SK-N-SH (cell line): ENCODE measurements around the gene LEPR. TPM values are rescaled to one million over a fixed set of nuclear protein-coding genes. Genes with fewer than 3 reads are reported as not detected.

Experiments
- CTCF ChIA-PET: fragments of 300-600, 350-600 bp; formaldehyde crosslinking; extraction: SDS; loops from one replicate; lab custom pipeline; 2021; lab: Yijun Ruan, JAX
- POLR2A ChIA-PET: fragments of 350-600 bp; sonication (Branson Sonifier 250); formaldehyde crosslinking; extraction: SDS; loops from one replicate; lab custom pipeline; 2020; ENCODE audit warnings: antibody characterized with exemption, inconsistent platforms; lab: Yijun Ruan, JAX
- DNase-seq: peaks from one replicate; pipeline ENCODE4 v3.0.0; 2012
- H2AFZ ChIP-seq: fragments of 200-600 bp; sonication (generic); 2 replicates; pipeline ENCODE4 v1.8.1; 2016; ENCODE audit warnings: antibody characterized with exemption, mild to moderate bottlenecking, low read depth
- H3F3A ChIP-seq: fragments of 200-600 bp; sonication (generic); replicated peaks from 2 replicates; pipeline ENCODE3; 2016; ENCODE audit warnings: antibody characterized with exemption, mild to moderate bottlenecking; ENCODE audit not compliant: insufficient read depth
- H3K27ac ChIP-seq, 2 experiments: fragments of 200-500 bp in 1 of 2; fragments of 200-600 bp in 1 of 2; sonication (Bioruptor generic) in 1 of 2; sonication (generic), shearing (Covaris generic) in 1 of 2; 2 replicates each; pipeline versions ENCODE4 v1.5.1 to v1.6.1; 2014 to 2016; ENCODE audit warnings: low read depth in 2 of 2, inconsistent platforms in 1 of 2, low read length in 1 of 2, mild to moderate bottlenecking in 1 of 2, mixed read lengths in 1 of 2
- H3K27me3 ChIP-seq: fragments of 200-600 bp; sonication (generic), shearing (Covaris generic); 2 replicates; pipeline ENCODE4 v1.6.1; 2016; ENCODE audit warnings: mixed run types; ENCODE audit not compliant: insufficient read depth
- H3K36me3 ChIP-seq, 2 experiments: fragments of 200-500 bp in 1 of 2; fragments of 200-600 bp in 1 of 2; sonication (Bioruptor generic) in 1 of 2; sonication (generic) in 1 of 2; replicated peaks in 1 of 2; 2 replicates each; pipeline versions ENCODE3 to v1.5.1; 2014 to 2016; ENCODE audit warnings: low read length in 1 of 2, mild to moderate bottlenecking in 1 of 2; ENCODE audit not compliant: insufficient read depth in 2 of 2, control insufficient read depth in 1 of 2
- H3K4me1 ChIP-seq, 2 experiments: fragments of 200-500 bp in 1 of 2; fragments of 200-600 bp in 1 of 2; sonication (Bioruptor generic) in 1 of 2; sonication (generic), shearing (Covaris generic) in 1 of 2; 2 replicates each; pipeline versions ENCODE4 v1.5.1 to v1.6.1; 2014 to 2016; ENCODE audit warnings: low read depth in 1 of 2, low read length in 1 of 2, mixed run types in 1 of 2; ENCODE audit not compliant: insufficient read depth in 2 of 2, control insufficient read depth in 1 of 2
- H3K4me2 ChIP-seq: fragments of 200-600 bp; sonication (generic), shearing (Covaris generic); 2 replicates; pipeline ENCODE4 v1.6.1; 2017; ENCODE audit warnings: mixed run types
- H3K4me3 ChIP-seq, 2 experiments: fragments of 200-500 bp in 1 of 2; fragments of 200-600 bp in 1 of 2; sonication (Bioruptor generic) in 1 of 2; sonication (generic), shearing (Covaris generic) in 1 of 2; 2 replicates each; pipeline versions ENCODE4 v1.5.1 to v1.8.1; 2014 to 2016; ENCODE audit warnings: low read depth in 2 of 2, inconsistent platforms in 1 of 2, low read length in 1 of 2, mild to moderate bottlenecking in 1 of 2, mixed read lengths in 1 of 2, moderate library complexity in 1 of 2
- H3K79me2 ChIP-seq: fragments of 200-600 bp; sonication (generic); 2 replicates; pipeline ENCODE4 v1.8.1; 2017; ENCODE audit warnings: mild to moderate bottlenecking; ENCODE audit not compliant: insufficient read depth
- H3K9ac ChIP-seq: fragments of 200-600 bp; sonication (generic); 2 replicates; pipeline ENCODE4 v1.6.1; 2017; ENCODE audit warnings: mixed run types
- H3K9me2 ChIP-seq: fragments of 200-600 bp; sonication (generic); 2 replicates; pipeline ENCODE4 v1.6.1; 2017; ENCODE audit warnings: mixed run types
- H3K9me3 ChIP-seq: fragments of 200-600 bp; sonication (generic); 2 replicates; pipeline ENCODE4 v1.6.1; 2017; ENCODE audit warnings: mixed run types, mild to moderate bottlenecking, moderate library complexity
- H4K20me1 ChIP-seq: fragments of 200-600 bp; sonication (generic); 2 replicates; pipeline ENCODE4 v1.6.1; 2017; ENCODE audit warnings: mild to moderate bottlenecking, mixed run types; ENCODE audit not compliant: insufficient read depth
- CHD2 ChIP-seq: fragments of 150-350 bp; IDR thresholded peaks from 2 replicates; pipeline ENCODE4 v1.6.1; 2018; ENCODE audit warnings: low read length; ENCODE audit not compliant: partially characterized antibody
- CTCF ChIP-seq: fragments of 200-600 bp; sonication (generic); IDR thresholded peaks from 2 replicates; pipeline ENCODE4 v1.6.1; 2017; ENCODE audit warnings: antibody characterized with exemption, mild to moderate bottlenecking, moderate library complexity
- FOXJ3 ChIP-seq: sonication (generic); formaldehyde crosslinking; IDR thresholded peaks from 2 replicates; pipeline ENCODE4 v1.5.1; 2020; ENCODE audit warnings: mild to moderate bottlenecking, missing genetic modification reagents
- FOXM1 ChIP-seq: IDR thresholded peaks from 2 replicates; pipeline ENCODE4 v1.4.0; 2012; ENCODE audit warnings: low read depth, mild to moderate bottlenecking
- GABPA ChIP-seq: IDR thresholded peaks from 2 replicates; pipeline ENCODE4 v1.4.0; 2012; ENCODE audit warnings: low read depth, mild to moderate bottlenecking
- GATA2 ChIP-seq: sonication (generic); formaldehyde crosslinking; IDR thresholded peaks from 2 replicates; pipeline ENCODE4 v1.5.0; 2020; ENCODE audit warnings: mild to moderate bottlenecking, missing genetic modification reagents
- JUND ChIP-seq: IDR thresholded peaks from 2 replicates; pipeline ENCODE4 v1.4.0; 2012
- MXI1 ChIP-seq: IDR thresholded peaks from 2 replicates; pipeline ENCODE4 v1.6.1; 2012; ENCODE audit warnings: mild to moderate bottlenecking, low read depth, low read length, improper control_type of control experiment
- NFIC ChIP-seq: IDR thresholded peaks from 2 replicates; pipeline ENCODE4 v1.4.0; 2012; ENCODE audit warnings: borderline replicate concordance
- NRF1 ChIP-seq: IDR thresholded peaks from 2 replicates; pipeline ENCODE4 v1.6.1; 2012; ENCODE audit warnings: low read depth, mild to moderate bottlenecking, low read length
- PBX3 ChIP-seq: IDR thresholded peaks from 2 replicates; pipeline ENCODE4; 2012
- POLR2AphosphoS5 ChIP-seq: IDR thresholded peaks from 2 replicates; pipeline ENCODE4 v1.6.1; 2012; ENCODE audit warnings: low read depth, low read length
- RAD21 ChIP-seq: IDR thresholded peaks from 2 replicates; pipeline ENCODE4 v1.6.1; 2012; ENCODE audit warnings: mild to moderate bottlenecking, low read length
- RCOR1 ChIP-seq: fragments of 150-350 bp; IDR thresholded peaks from 2 replicates; pipeline ENCODE4 v1.6.1; 2017; ENCODE audit warnings: antibody characterized with exemption, low read length
- SMC3 ChIP-seq: IDR thresholded peaks from 2 replicates; pipeline ENCODE4 v1.6.1; 2012; ENCODE audit warnings: low read depth, low read length, improper control_type of control experiment
- TAF1 ChIP-seq: IDR thresholded peaks from 2 replicates; pipeline ENCODE4 v1.6.1; 2012; ENCODE audit warnings: low read depth, mild to moderate bottlenecking, low read length, moderate library complexity, borderline replicate concordance
- TEAD4 ChIP-seq: IDR thresholded peaks from 2 replicates; pipeline ENCODE4 v1.4.0; 2012; ENCODE audit warnings: mild to moderate bottlenecking, borderline replicate concordance; ENCODE audit not compliant: insufficient read depth
- USF1 ChIP-seq: IDR thresholded peaks from 2 replicates; pipeline ENCODE4 v1.4.0; 2012; ENCODE audit warnings: low read depth, borderline replicate concordance
- YY1 ChIP-seq: IDR thresholded peaks from 2 replicates; pipeline ENCODE4 v1.4.0; 2012; ENCODE audit warnings: low read depth, mild to moderate bottlenecking
- ZBTB33 ChIP-seq: IDR thresholded peaks from 2 replicates; pipeline ENCODE4 v1.4.0; 2012; ENCODE audit warnings: low read depth, borderline replicate concordance
- WGBS: methylation state at CpG from one replicate; pipeline ENCODE4 v1.1.6; 2017; ENCODE audit warnings: low lambda C conversion rate; 5-methylcytosine and 5-hydroxymethylcytosine counted together
- polyA plus RNA-seq, 3 experiments: library from polyadenylated mRNA; depleted of rRNA; stranded (reverse); fragments of >200 nt; gene quantifications; 2 replicates each; pipeline ENCODE4 v1.2.3, GENCODE V29; 2012

The LEPR gene
- polyA plus RNA-seq, 1 of the 3 experiments (the other 2 are of a cell fraction): 2.3 TPM

- TF ChIP-seq ZBTB33 (no peak), RCOR1 (no peak), TEAD4 (no peak), FOXJ3 (CRISPR knock-in tag) (no peak)
Observed at GRCh38 chr1:65456481-65456880, 36.0 kb downstream of the LEPR start (continued).

- no peak overlapping the region for H2AFZ ChIP-seq
- no peak overlapping the region for H3K4me3 ChIP-seq
- no peaks in the 10 kb centered on the region for H3K36me3 ChIP-seq
- H3F3A ChIP-seq: no peaks in the 10 kb centered on the region
- H3K27ac ChIP-seq: no peak overlapping the region
- H4K20me1 ChIP-seq: no peaks in the 10 kb centered on the region
- H3K9me2 ChIP-seq: no peaks in the 10 kb centered on the region
- H3K9me3 ChIP-seq: no peaks in the 10 kb centered on the region
- no peak overlapping the region for H3K4me2 ChIP-seq
- no peak overlapping the region for H3K9ac ChIP-seq
- ChIA-PET CTCF (interaction anchor here (1.3 to 2.8 kb wide), 3 partner anchors 11 to 230 kb away, joined by 4 to 22 read pairs (median 5); no protein-coding TSS in a partner anchor), POLR2A (no interaction called here)
- TF ChIP-seq RAD21 (no peak), TAF1 (no peak), YY1 (no peak), GATA2 (CRISPR knock-in tag) (no peak), SMC3 (no peak), RCOR1 (no peak), USF1 (no peak)
- no peaks in the 10 kb centered on the region for H3K4me1 ChIP-seq
- no peaks in the 10 kb centered on the region for H3K27me3 ChIP-seq
- no peaks in the 10 kb centered on the region for H3K79me2 ChIP-seq
- no peak for DNase-seq
Observed at GRCh38 chr1:65457868-65458267, 37.4 kb downstream of the LEPR start.

- CTCF ChIA-PET: interaction anchor here (0.7 to 2.8 kb wide), 15 partner anchors 10 to 398 kb away, joined by 3 to 22 read pairs (median 4); no protein-coding TSS in a partner anchor
- WGBS: 85% methylated on average over 2 of the region's 2 CpGs
- H3K4me3 ChIP-seq: no peak overlapping the region
- no peak for TF ChIP-seq TAF1
- TF ChIP-seq NRF1: no peak
- no peak for TF ChIP-seq RAD21
- no peak for TF ChIP-seq GATA2 (CRISPR knock-in tag)
- TF ChIP-seq CTCF: no peak
- no peak for TF ChIP-seq PBX3
- TF ChIP-seq CHD2: no peak
- no peak for TF ChIP-seq GABPA
- no peak for TF ChIP-seq POLR2AphosphoS5
- no peak for TF ChIP-seq FOXM1
- no peak for TF ChIP-seq USF1
- TF ChIP-seq MXI1: no peak
- no peak for TF ChIP-seq RCOR1
- TF ChIP-seq JUND: no peak
- no peak for TF ChIP-seq NFIC
Observed at GRCh38 chr1:65458730-65459396, 38.4 kb downstream of the LEPR start.

More at GRCh38 chr1:65458730-65459396, 38.4 kb downstream of the LEPR start:
- DNase-seq: no peak
- Histone ChIP-seq H3K4me2 (no peak overlapping the region), H3K9ac (no peak overlapping the region), H3K9me2 (no peaks in the 10 kb centered on the region), H3K4me1 (no peaks in the 10 kb centered on the region), H3K27ac (no peak overlapping the region), H3F3A (no peaks in the 10 kb centered on the region), H3K9me3 (no peaks in the 10 kb centered on the region), H2AFZ (no peak overlapping the region), H3K27me3 (no peaks in the 10 kb centered on the region), H3K36me3 (no peaks in the 10 kb centered on the region), H4K20me1 (no peaks in the 10 kb centered on the region), H3K79me2 (no peaks in the 10 kb centered on the region)
- POLR2A ChIA-PET: no interaction called here
